Stimulated activated effector memory CD8-positive, alpha-beta T cell treated with anti-CD3 and anti-CD28 coated beads, Interleukin-12 subunit alpha, Interleukin-12 subunit beta, amount 100 ng/mL, for 72 hours (primary cell): ENCODE measurements around the gene PHLPP1.
A peak's percentile ranks its signal among the peaks of the same experiment; 100 is the strongest.

Experiments used
- ATAC-seq: fragments of 150-1000 bp; cut with Tn5 transposase; 2 replicates; pipeline ENCODE4 v1.10.0; 2021
- DNase-seq, 2 donors: peaks; one replicate each; pipeline ENCODE4 v3.0.0; 2021 to 2022; ENCODE audit warnings: low spot score in 2 of 2
- H3K27ac Mint-ChIP-seq: one replicate; pipeline ENCODE4 v1.8.0; 2022; ENCODE audit warnings: mild to moderate bottlenecking, mixed read lengths
- H3K36me3 Mint-ChIP-seq: one replicate; pipeline ENCODE4 v1.8.0; 2022; ENCODE audit warnings: mild to moderate bottlenecking, mixed read lengths
- H3K4me1 Mint-ChIP-seq: one replicate; pipeline ENCODE4 v1.8.0; 2022; ENCODE audit warnings: mixed read lengths
- H3K4me3 Mint-ChIP-seq: one replicate; pipeline ENCODE4 v1.8.0; 2022; ENCODE audit warnings: mild to moderate bottlenecking, mixed read lengths
- H3K9me3 Mint-ChIP-seq: one replicate; pipeline ENCODE4 v1.8.0; 2022; ENCODE audit warnings: mixed read lengths

PHLPP1 gene

GRCh38 chr18:62771494-62772270 lies 56.3 kb downstream of the PHLPP1 start:
- H3K4me3 Mint-ChIP-seq: peak overlapping the region; percentile 0
- ATAC-seq (peak; percentile 94), DNase-seq (no peak)
- H3K4me1 Mint-ChIP-seq: peaks cover 17% of the 10 kb centered on the region
- no peaks in the 10 kb centered on the region for H3K9me3 Mint-ChIP-seq
- no peaks in the 10 kb centered on the region for H3K36me3 Mint-ChIP-seq
- no peak overlapping the region for H3K27ac Mint-ChIP-seq

DNA sequence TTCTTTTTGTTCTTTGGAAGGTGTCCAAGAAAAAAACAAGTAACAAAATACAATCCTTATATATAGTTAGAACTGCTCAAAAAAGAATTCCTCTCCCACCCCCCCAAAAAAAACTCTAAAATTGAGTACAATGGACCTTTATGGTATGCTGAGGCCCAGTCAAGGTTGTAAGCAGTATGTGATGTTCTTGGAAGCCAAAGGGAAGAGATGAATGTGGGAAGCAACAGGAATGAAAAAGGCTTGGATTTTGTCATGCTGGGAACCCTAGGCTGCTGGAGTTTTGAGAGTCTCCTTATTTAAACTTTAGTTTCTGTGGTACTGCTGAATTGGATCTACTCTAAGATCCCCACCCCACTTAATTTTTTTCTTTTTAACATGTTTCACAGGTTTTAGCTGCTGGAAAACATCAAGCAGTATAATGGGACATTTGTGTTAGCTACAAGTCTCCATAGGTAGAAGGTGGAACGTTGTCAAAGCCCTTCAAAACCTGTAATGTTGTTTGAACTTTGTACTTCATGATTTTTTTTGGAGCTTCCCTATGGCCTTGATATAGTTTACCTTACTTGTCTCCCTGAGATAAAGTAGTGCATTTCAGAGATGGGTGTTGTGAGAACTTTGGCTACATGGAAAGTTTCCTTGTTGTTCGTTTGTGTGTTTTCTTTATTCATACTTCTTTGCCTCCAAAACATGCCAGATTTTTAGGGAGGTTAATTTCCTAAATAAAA lies 57.7 kb downstream of the PHLPP1 start:
- H3K4me3 Mint-ChIP-seq: no peak overlapping the region
- no peaks in the 10 kb centered on the region for H3K36me3 Mint-ChIP-seq
- no peaks in the 10 kb centered on the region for H3K9me3 Mint-ChIP-seq
- ATAC-seq (no peak), DNase-seq (no peak)
- H3K27ac Mint-ChIP-seq: no peak overlapping the region
- H3K4me1 Mint-ChIP-seq: peaks cover 10% of the 10 kb centered on the region

DNA sequence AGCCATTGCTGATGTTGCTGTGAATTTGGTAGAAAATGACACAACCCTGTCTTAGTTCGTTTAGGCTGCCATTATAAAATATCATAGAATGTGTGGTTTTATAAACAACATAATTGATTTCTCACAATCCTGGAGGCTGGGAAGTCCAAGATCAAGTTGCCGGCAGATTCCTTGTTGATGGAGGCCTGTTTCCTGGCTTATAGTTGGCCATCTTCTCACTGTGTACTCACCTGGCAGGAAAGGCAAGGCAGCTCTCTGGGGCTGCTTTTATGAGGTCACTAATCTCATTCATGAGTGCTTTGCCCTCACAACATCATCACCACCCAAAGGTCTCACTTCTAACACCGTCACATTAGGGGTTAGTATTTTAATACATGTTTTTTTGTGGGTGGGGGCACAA lies 58.4 kb downstream of the PHLPP1 start:
- H3K4me3 Mint-ChIP-seq: no peak overlapping the region
- DNase-seq (no peak), ATAC-seq (no peak)
- H3K9me3 Mint-ChIP-seq: no peaks in the 10 kb centered on the region
- no peak overlapping the region for H3K27ac Mint-ChIP-seq
- H3K4me1 Mint-ChIP-seq: peaks cover 10% of the 10 kb centered on the region
- no peaks in the 10 kb centered on the region for H3K36me3 Mint-ChIP-seq

- ATAC-seq (no peak), DNase-seq (no peak)
- no peaks in the 10 kb centered on the region for H3K36me3 Mint-ChIP-seq
- no peak overlapping the region for H3K27ac Mint-ChIP-seq
- no peaks in the 10 kb centered on the region for H3K9me3 Mint-ChIP-seq
- H3K4me1 Mint-ChIP-seq: peaks cover 18% of the 10 kb centered on the region
- no peak overlapping the region for H3K4me3 Mint-ChIP-seq
These were observed 60.8 kb downstream of the PHLPP1 start for GRCh38 chr18:62776024-62776570.

DNA sequence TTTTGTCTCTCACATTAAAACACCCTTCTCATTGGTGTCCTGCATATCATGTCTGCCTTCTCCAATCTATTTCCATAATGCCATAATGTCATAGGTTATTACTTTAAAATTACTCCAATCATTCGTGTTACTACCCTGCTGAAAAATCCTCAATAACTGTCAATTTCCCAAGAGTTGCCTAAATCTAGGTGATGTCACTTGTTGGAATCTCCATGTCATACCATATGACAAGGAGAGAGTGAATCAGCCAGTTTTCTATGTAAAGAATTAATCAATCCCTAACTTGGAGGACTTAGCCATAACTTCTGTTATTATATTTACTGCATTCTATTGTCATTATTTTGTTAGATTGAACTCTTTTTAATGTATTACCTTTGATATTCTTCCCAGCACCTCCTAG lies 62.5 kb downstream of the PHLPP1 start:
- no peaks in the 10 kb centered on the region for H3K9me3 Mint-ChIP-seq
- H3K36me3 Mint-ChIP-seq: no peaks in the 10 kb centered on the region
- no peak overlapping the region for H3K4me3 Mint-ChIP-seq
- ATAC-seq: no peak
- H3K4me1 Mint-ChIP-seq: peaks cover 13% of the 10 kb centered on the region
- DNase-seq: no peak
- no peak overlapping the region for H3K27ac Mint-ChIP-seq

GRCh38 chr18:62778976-62779869 lies 63.9 kb downstream of the PHLPP1 start:
- H3K9me3 Mint-ChIP-seq: no peaks in the 10 kb centered on the region
- no peak overlapping the region for H3K27ac Mint-ChIP-seq
- peak; percentile 94 for ATAC-seq
- H3K4me3 Mint-ChIP-seq: no peak overlapping the region
- DNase-seq: no peak
- H3K4me1 Mint-ChIP-seq: peaks cover 23% of the 10 kb centered on the region
- H3K36me3 Mint-ChIP-seq: no peaks in the 10 kb centered on the region

GRCh38 chr18:62781262-62781661 lies 65.9 kb downstream of the PHLPP1 start:
- DNase-seq (no peak), ATAC-seq (no peak)
- no peaks in the 10 kb centered on the region for H3K9me3 Mint-ChIP-seq
- H3K36me3 Mint-ChIP-seq: no peaks in the 10 kb centered on the region
- H3K4me1 Mint-ChIP-seq: peaks cover 40% of the 10 kb centered on the region
- peak overlapping the region; percentile 50 for H3K27ac Mint-ChIP-seq
- no peak overlapping the region for H3K4me3 Mint-ChIP-seq

DNA sequence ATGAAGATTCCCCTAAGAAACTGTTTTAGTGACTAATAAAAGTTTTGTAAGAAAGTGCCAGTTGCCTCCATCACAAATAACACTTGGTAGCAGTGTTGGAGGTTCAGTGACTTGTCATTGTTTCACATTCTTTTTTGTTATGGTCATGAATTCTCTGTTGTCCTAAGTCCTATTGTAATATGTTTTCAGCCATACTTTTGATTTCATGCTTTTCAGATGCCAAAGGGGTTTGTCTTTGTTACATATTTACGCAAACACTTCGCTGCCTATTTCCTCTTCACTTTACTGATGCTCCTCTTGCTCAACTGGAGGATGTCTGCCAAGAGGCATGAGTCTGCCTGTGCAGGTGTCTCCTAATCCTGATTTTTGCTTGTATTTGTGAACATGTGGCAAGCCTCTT lies 66.6 kb downstream of the PHLPP1 start:
- H3K27ac Mint-ChIP-seq: peak overlapping the region; percentile 41
- no peak overlapping the region for H3K4me3 Mint-ChIP-seq
- no peaks in the 10 kb centered on the region for H3K36me3 Mint-ChIP-seq
- DNase-seq (no peak), ATAC-seq (no peak)
- no peaks in the 10 kb centered on the region for H3K9me3 Mint-ChIP-seq
- peaks cover 40% of the 10 kb centered on the region for H3K4me1 Mint-ChIP-seq

GRCh38 chr18:62784338-62784965 lies 69.1 kb downstream of the PHLPP1 start:
- no peaks in the 10 kb centered on the region for H3K9me3 Mint-ChIP-seq
- no peaks in the 10 kb centered on the region for H3K36me3 Mint-ChIP-seq
- peak overlapping the region; percentile 16 for H3K4me3 Mint-ChIP-seq
- peak overlapping the region; percentile 61 for H3K27ac Mint-ChIP-seq
- ATAC-seq (peak; percentile 92), DNase-seq (no peak)
- peaks cover 33% of the 10 kb centered on the region for H3K4me1 Mint-ChIP-seq

DNA sequence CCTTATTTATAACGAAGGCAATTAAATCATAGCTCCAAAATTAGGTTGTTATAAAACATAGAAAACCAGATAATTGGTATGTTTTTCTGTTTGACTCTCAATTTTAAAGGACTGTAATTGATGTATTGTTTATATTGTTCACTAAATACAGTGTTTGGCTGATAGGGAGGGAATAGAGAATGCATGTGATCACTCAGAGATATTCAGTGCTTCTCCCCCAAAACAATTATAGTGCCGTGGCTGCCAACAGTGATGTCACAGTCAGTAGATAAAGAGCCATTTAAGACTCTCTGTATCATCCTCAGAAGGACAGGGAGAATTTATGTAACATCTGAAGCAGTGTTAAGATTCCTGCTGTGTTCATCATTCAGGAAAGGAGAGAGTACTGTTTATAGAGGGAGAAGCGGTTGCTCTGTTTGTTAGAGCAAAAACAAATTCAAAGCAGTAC lies 69.6 kb downstream of the PHLPP1 start:
- Mint-ChIP-seq H3K27ac (peak overlapping the region; percentile 61), H3K4me3 (peak overlapping the region; percentile 16), H3K9me3 (no peaks in the 10 kb centered on the region), H3K36me3 (no peaks in the 10 kb centered on the region), H3K4me1 (peaks cover 33% of the 10 kb centered on the region)
- ATAC-seq: peak; percentile 47
- DNase-seq: no peak

DNA sequence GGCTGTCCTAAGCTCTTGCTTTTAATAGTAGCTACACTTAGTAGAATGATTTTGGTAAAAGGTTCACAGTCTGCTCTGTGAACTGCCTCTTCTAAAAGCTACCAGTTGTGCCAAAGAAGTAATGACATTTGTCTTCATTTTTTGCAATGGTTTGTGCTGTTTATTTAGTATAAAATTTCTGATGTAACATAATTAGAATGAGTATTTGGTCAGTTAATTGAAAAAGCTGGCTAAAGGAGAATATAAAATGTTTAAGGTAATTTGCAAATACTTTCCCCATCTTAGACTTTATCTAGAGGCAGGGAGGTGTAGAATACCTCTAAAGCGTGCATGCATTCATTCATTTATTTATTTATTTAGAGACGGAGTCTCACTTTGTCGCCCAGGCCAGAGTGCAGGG lies 71.3 kb downstream of the PHLPP1 start:
- H3K4me1 Mint-ChIP-seq: peaks cover 39% of the 10 kb centered on the region
- H3K36me3 Mint-ChIP-seq: no peaks in the 10 kb centered on the region
- H3K27ac Mint-ChIP-seq: no peak overlapping the region
- ATAC-seq (no peak), DNase-seq (no peak)
- H3K9me3 Mint-ChIP-seq: no peaks in the 10 kb centered on the region
- no peak overlapping the region for H3K4me3 Mint-ChIP-seq

- DNase-seq (no peak), ATAC-seq (no peak)
- no peaks in the 10 kb centered on the region for H3K9me3 Mint-ChIP-seq
- H3K27ac Mint-ChIP-seq: no peak overlapping the region
- H3K36me3 Mint-ChIP-seq: no peaks in the 10 kb centered on the region
- H3K4me3 Mint-ChIP-seq: no peak overlapping the region
- H3K4me1 Mint-ChIP-seq: peaks cover 33% of the 10 kb centered on the region
These were observed 72.8 kb downstream of the PHLPP1 start for GRCh38 chr18:62788111-62788510.

DNA sequence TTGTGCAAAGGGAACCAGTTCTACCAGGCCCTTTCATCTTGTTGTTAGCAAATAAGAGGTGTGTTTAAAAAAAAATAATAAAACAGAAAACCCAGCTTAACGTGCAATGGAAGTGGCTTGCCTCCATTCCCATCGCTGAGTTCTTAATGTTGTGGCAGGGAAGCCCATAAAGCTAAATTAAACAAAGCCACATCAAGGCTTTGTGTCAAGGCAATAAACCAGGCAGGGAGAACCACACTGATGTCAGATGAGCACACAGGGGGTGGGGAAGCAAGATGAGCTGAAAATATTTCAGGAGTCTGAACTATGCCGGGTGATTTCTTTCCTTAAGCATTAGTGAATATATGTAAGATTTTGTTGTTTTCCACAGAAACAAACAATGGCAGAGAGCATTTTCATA lies 73.5 kb downstream of the PHLPP1 start:
- Mint-ChIP-seq H3K36me3 (no peaks in the 10 kb centered on the region), H3K4me1 (peaks cover 27% of the 10 kb centered on the region), H3K27ac (no peak overlapping the region), H3K4me3 (no peak overlapping the region), H3K9me3 (no peaks in the 10 kb centered on the region)
- ATAC-seq (no peak), DNase-seq (no peak)

- no peak overlapping the region for H3K27ac Mint-ChIP-seq
These were observed 75.8 kb downstream of the PHLPP1 start for GRCh38 chr18:62790871-62791772.

More at GRCh38 chr18:62790871-62791772, 75.8 kb downstream of the PHLPP1 start:
- H3K4me3 Mint-ChIP-seq: no peak overlapping the region
- ATAC-seq: no peak
- no peaks in the 10 kb centered on the region for H3K36me3 Mint-ChIP-seq
- H3K9me3 Mint-ChIP-seq: no peaks in the 10 kb centered on the region
- no peak for DNase-seq
- H3K4me1 Mint-ChIP-seq: peaks cover 15% of the 10 kb centered on the region
